ENCODE results near the gene CABP7.

Gene CABP7

GRCh38 chr22:29691636-29692326 lies 28.0 kb upstream of the CABP7 start:
- Histone ChIP-seq H3K36me3 (ENCODE audit: control insufficient read depth in 2 of 2, insufficient read depth in 2 of 2, low read length in 2 of 2) (peaks cover 14 to 22% of the 10 kb centered on the region in 2 donors), H3K4me3 (ENCODE audit: low read length in 2 of 2) (no peak overlapping the region), H3K27me3 (ENCODE audit: control insufficient read depth in 2 of 2, insufficient read depth in 2 of 2, low read length in 2 of 2) (no peaks in the 10 kb centered on the region), H3K9ac (ENCODE audit: low read depth in 1 of 2, low read length in 2 of 2) (no peak overlapping the region), H3K4me1 (ENCODE audit: control insufficient read depth in 2 of 2, insufficient read depth in 2 of 2, low read length in 2 of 2) (peaks cover 0 to 4% of the 10 kb centered on the region in 2 donors), H3K27ac (ENCODE audit: low read depth in 2 of 2, low read length in 2 of 2) (no peak overlapping the region), H3K9me3 (ENCODE audit: control insufficient read depth in 2 of 2, low read length in 2 of 2) (no peaks in the 10 kb centered on the region)

- no peak overlapping the region for H3K27ac ChIP-seq (ENCODE audit: low read depth in 2 of 2, low read length in 2 of 2)
- no peaks in the 10 kb centered on the region for H3K9me3 ChIP-seq (ENCODE audit: control insufficient read depth in 2 of 2, low read length in 2 of 2)
- peaks cover 0 to 4% of the 10 kb centered on the region in 2 donors for H3K4me1 ChIP-seq (ENCODE audit: control insufficient read depth in 2 of 2, insufficient read depth in 2 of 2, low read length in 2 of 2)
- no peak overlapping the region for H3K4me3 ChIP-seq (ENCODE audit: low read length in 2 of 2)
- H3K9ac ChIP-seq (ENCODE audit: low read depth in 1 of 2, low read length in 2 of 2), result no peak overlapping the region
- H3K27me3 ChIP-seq (ENCODE audit: control insufficient read depth in 2 of 2, insufficient read depth in 2 of 2, low read length in 2 of 2), result no peaks in the 10 kb centered on the region
- peaks cover 11 to 18% of the 10 kb centered on the region in 2 donors for H3K36me3 ChIP-seq (ENCODE audit: control insufficient read depth in 2 of 2, insufficient read depth in 2 of 2, low read length in 2 of 2)
Observed at GRCh38 chr22:29692327-29692640, 27.5 kb upstream of the CABP7 start.

DNA sequence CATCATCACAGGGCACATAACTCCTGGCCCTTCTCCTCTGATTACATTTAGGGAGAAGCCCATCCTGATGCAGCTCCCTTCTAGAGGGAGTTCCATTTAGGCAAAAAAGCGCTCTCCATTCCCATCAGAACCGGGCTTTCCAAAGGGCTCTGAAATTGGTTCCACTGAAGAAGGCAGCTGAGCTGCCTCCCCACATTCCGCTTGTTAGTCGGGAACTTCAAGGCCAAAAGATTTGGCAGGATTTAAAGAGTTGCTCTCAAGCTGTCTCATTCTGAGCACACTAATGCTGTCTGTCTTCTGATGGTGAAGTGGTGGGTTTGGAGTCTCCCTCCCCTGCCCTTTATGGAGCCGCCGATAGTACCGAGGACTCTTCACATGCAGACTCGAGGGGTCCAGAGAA lies 26.6 kb upstream of the CABP7 start:
- H3K9me3 ChIP-seq (ENCODE audit: control insufficient read depth in 2 of 2, low read length in 2 of 2), result no peaks in the 10 kb centered on the region
- H3K27ac ChIP-seq (ENCODE audit: low read depth in 2 of 2, low read length in 2 of 2), result no peak overlapping the region
- no peak overlapping the region for H3K9ac ChIP-seq (ENCODE audit: low read depth in 1 of 2, low read length in 2 of 2)
- H3K4me3 ChIP-seq (ENCODE audit: low read length in 2 of 2), result no peak overlapping the region
- peaks cover 11 to 15% of the 10 kb centered on the region in 2 donors for H3K36me3 ChIP-seq (ENCODE audit: control insufficient read depth in 2 of 2, insufficient read depth in 2 of 2, low read length in 2 of 2)
- H3K4me1 ChIP-seq (ENCODE audit: control insufficient read depth in 2 of 2, insufficient read depth in 2 of 2, low read length in 2 of 2), result peaks cover 0 to 4% of the 10 kb centered on the region in 2 donors
- no peaks in the 10 kb centered on the region for H3K27me3 ChIP-seq (ENCODE audit: control insufficient read depth in 2 of 2, insufficient read depth in 2 of 2, low read length in 2 of 2)

- Histone ChIP-seq H3K4me3 (ENCODE audit: low read length in 2 of 2) (no peak overlapping the region), H3K9ac (ENCODE audit: low read depth in 1 of 2, low read length in 2 of 2) (no peak overlapping the region), H3K4me1 (ENCODE audit: control insufficient read depth in 2 of 2, insufficient read depth in 2 of 2, low read length in 2 of 2) (peaks cover 0 to 4% of the 10 kb centered on the region in 2 donors), H3K27me3 (ENCODE audit: control insufficient read depth in 2 of 2, insufficient read depth in 2 of 2, low read length in 2 of 2) (no peaks in the 10 kb centered on the region), H3K27ac (ENCODE audit: low read depth in 2 of 2, low read length in 2 of 2) (no peak overlapping the region), H3K9me3 (ENCODE audit: control insufficient read depth in 2 of 2, low read length in 2 of 2) (no peaks in the 10 kb centered on the region), H3K36me3 (ENCODE audit: control insufficient read depth in 2 of 2, insufficient read depth in 2 of 2, low read length in 2 of 2) (peaks cover 11 to 15% of the 10 kb centered on the region in 2 donors)
Observed at GRCh38 chr22:29693671-29694070, 26.1 kb upstream of the CABP7 start.

DNA sequence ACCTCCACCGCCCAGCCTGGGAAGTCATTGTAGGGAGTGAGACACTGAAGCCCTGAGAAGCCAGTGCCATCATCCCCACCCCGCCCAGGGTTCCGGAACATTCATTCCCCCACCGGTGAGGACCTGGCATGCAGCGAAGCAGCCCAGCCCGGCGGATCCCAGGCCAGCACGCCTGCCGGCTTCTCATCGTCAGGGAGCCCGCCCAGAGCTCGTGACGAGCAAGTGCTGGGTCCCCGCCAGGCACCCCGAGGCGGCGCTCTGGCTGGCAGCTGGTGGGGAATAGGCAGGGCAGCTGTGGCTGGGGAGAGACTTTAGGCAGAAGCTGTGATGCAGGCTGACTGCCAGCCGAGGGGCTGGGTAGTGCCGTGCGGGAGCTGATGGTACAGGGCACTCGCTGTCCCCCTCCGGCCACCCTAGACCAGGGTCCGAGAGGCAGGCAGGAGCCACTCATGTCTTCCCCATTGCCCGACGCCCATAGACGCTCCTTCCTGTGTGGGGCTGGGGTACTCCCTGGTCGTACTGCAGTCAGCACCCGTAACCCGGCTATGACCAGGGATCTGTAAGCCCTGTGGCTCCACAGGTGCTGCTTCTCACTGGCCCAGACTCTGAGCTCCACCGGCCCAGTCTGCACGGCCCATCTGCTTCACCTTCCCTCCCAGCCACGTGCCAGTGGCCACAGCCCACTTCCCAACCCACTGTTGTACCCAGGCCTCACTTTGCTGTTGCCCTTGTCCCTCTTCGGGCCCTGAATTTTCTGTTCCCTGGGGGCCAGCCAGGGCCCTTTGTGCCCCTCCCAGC lies 24.5 kb upstream of the CABP7 start:
- H3K27ac ChIP-seq (ENCODE audit: low read depth in 2 of 2, low read length in 2 of 2), result no peak overlapping the region
- H3K4me1 ChIP-seq (ENCODE audit: control insufficient read depth in 2 of 2, insufficient read depth in 2 of 2, low read length in 2 of 2), result peaks cover 0 to under 1% of the 10 kb centered on the region in 2 donors
- H3K9ac ChIP-seq (ENCODE audit: low read depth in 1 of 2, low read length in 2 of 2), result no peak overlapping the region
- no peak overlapping the region for H3K4me3 ChIP-seq (ENCODE audit: low read length in 2 of 2)
- H3K27me3 ChIP-seq (ENCODE audit: control insufficient read depth in 2 of 2, insufficient read depth in 2 of 2, low read length in 2 of 2), result no peaks in the 10 kb centered on the region
- peaks cover 11 to 15% of the 10 kb centered on the region in 2 donors for H3K36me3 ChIP-seq (ENCODE audit: control insufficient read depth in 2 of 2, insufficient read depth in 2 of 2, low read length in 2 of 2)
- no peaks in the 10 kb centered on the region for H3K9me3 ChIP-seq (ENCODE audit: control insufficient read depth in 2 of 2, low read length in 2 of 2)

GRCh38 chr22:29697853-29698598 lies 21.8 kb upstream of the CABP7 start:
- H3K27ac ChIP-seq (ENCODE audit: low read depth in 2 of 2, low read length in 2 of 2), result no peak overlapping the region
- H3K4me1 ChIP-seq (ENCODE audit: control insufficient read depth in 2 of 2, insufficient read depth in 2 of 2, low read length in 2 of 2), result peaks cover 6 to 22% of the 10 kb centered on the region in 2 donors
- H3K36me3 ChIP-seq (ENCODE audit: control insufficient read depth in 2 of 2, insufficient read depth in 2 of 2, low read length in 2 of 2), result peaks cover 8 to 9% of the 10 kb centered on the region in 2 donors
- no peak overlapping the region for H3K4me3 ChIP-seq (ENCODE audit: low read length in 2 of 2)
- H3K27me3 ChIP-seq (ENCODE audit: control insufficient read depth in 2 of 2, insufficient read depth in 2 of 2, low read length in 2 of 2), result peaks cover 0 to 4% of the 10 kb centered on the region in 2 donors
- H3K9ac ChIP-seq (ENCODE audit: low read depth in 1 of 2, low read length in 2 of 2), result no peak overlapping the region
- no peaks in the 10 kb centered on the region for H3K9me3 ChIP-seq (ENCODE audit: control insufficient read depth in 2 of 2, low read length in 2 of 2)

GRCh38 chr22:29700206-29700899 lies 19.4 kb upstream of the CABP7 start:
- Histone ChIP-seq H3K36me3 (ENCODE audit: control insufficient read depth in 2 of 2, insufficient read depth in 2 of 2, low read length in 2 of 2) (peaks cover 0 to 4% of the 10 kb centered on the region in 2 donors), H3K4me3 (ENCODE audit: low read length in 2 of 2) (no peak overlapping the region), H3K9me3 (ENCODE audit: control insufficient read depth in 2 of 2, low read length in 2 of 2) (no peaks in the 10 kb centered on the region), H3K27me3 (ENCODE audit: control insufficient read depth in 2 of 2, insufficient read depth in 2 of 2, low read length in 2 of 2) (peaks cover 0 to 4% of the 10 kb centered on the region in 2 donors), H3K4me1 (ENCODE audit: control insufficient read depth in 2 of 2, insufficient read depth in 2 of 2, low read length in 2 of 2) (peaks cover 16 to 26% of the 10 kb centered on the region in 2 donors), H3K9ac (ENCODE audit: low read depth in 1 of 2, low read length in 2 of 2) (no peak overlapping the region), H3K27ac (ENCODE audit: low read depth in 2 of 2, low read length in 2 of 2) (no peak overlapping the region)

GRCh38 chr22:29700900-29701154 lies 19.0 kb upstream of the CABP7 start:
- peaks cover 0 to 4% of the 10 kb centered on the region in 2 donors for H3K27me3 ChIP-seq (ENCODE audit: control insufficient read depth in 2 of 2, insufficient read depth in 2 of 2, low read length in 2 of 2)
- no peak overlapping the region for H3K9ac ChIP-seq (ENCODE audit: low read depth in 1 of 2, low read length in 2 of 2)
- no peak overlapping the region for H3K27ac ChIP-seq (ENCODE audit: low read depth in 2 of 2, low read length in 2 of 2)
- no peak overlapping the region for H3K4me3 ChIP-seq (ENCODE audit: low read length in 2 of 2)
- peaks cover 16 to 26% of the 10 kb centered on the region in 2 donors for H3K4me1 ChIP-seq (ENCODE audit: control insufficient read depth in 2 of 2, insufficient read depth in 2 of 2, low read length in 2 of 2)
- no peaks in the 10 kb centered on the region for H3K9me3 ChIP-seq (ENCODE audit: control insufficient read depth in 2 of 2, low read length in 2 of 2)
- no peaks in the 10 kb centered on the region for H3K36me3 ChIP-seq (ENCODE audit: control insufficient read depth in 2 of 2, insufficient read depth in 2 of 2, low read length in 2 of 2)

GRCh38 chr22:29701155-29701999 lies 18.4 kb upstream of the CABP7 start:
- H3K36me3 ChIP-seq (ENCODE audit: control insufficient read depth in 2 of 2, insufficient read depth in 2 of 2, low read length in 2 of 2), result no peaks in the 10 kb centered on the region
- no peaks in the 10 kb centered on the region for H3K9me3 ChIP-seq (ENCODE audit: control insufficient read depth in 2 of 2, low read length in 2 of 2)
- no peak overlapping the region for H3K9ac ChIP-seq (ENCODE audit: low read depth in 1 of 2, low read length in 2 of 2)
- H3K27ac ChIP-seq (ENCODE audit: low read depth in 2 of 2, low read length in 2 of 2), result peak overlapping the region in 1 of 2 donors; percentile 23
- H3K4me1 ChIP-seq (ENCODE audit: control insufficient read depth in 2 of 2, insufficient read depth in 2 of 2, low read length in 2 of 2), result peaks cover 16 to 26% of the 10 kb centered on the region in 2 donors
- no peak overlapping the region for H3K4me3 ChIP-seq (ENCODE audit: low read length in 2 of 2)
- H3K27me3 ChIP-seq (ENCODE audit: control insufficient read depth in 2 of 2, insufficient read depth in 2 of 2, low read length in 2 of 2), result peaks cover 0 to 4% of the 10 kb centered on the region in 2 donors
